Left hindlimb (tissue), 1 donor: ENCODE data around the gene TRIM49D2.
"Not testable (repeated sequence)": the region's sequence is repeated elsewhere in the genome, so short reads cannot be mapped to it uniquely, and the experiment has no call there.

Source experiments
- DNase-seq: peaks from one replicate; pipeline ENCODE4 v3.0.0-alpha.2; 2018

Gene TRIM49D2

GRCh38 chr11:89923764-89924163, at the start of gene TRIM49D2:
TSS of gene TRIM49D2 (plus strand) at chr11:89924064. CDS start at chr11:89926762, 2,698 bp downstream.
- DNase-seq = not testable (repeated sequence)

- DNase-seq = not testable (repeated sequence)
Measured at GRCh38 chr11:89877511-89877910, 46.4 kb upstream of the TRIM49D2 start.

GRCh38 chr11:89893245-89893644, 30.6 kb upstream of the TRIM49D2 start:
- not testable (repeated sequence) for DNase-seq

- DNase-seq = not testable (repeated sequence)
Measured at GRCh38 chr11:89900809-89901208, 23.1 kb upstream of the TRIM49D2 start.

- no peak for DNase-seq
Measured at GRCh38 chr11:89922195-89922660, 1.6 kb upstream of the TRIM49D2 start, which contains the start of gene TRIM49D1. TSS of gene TRIM49D1 (minus strand) at chr11:89922245. CDS start at chr11:89917710, 4,535 bp downstream.

- not testable (repeated sequence) for DNase-seq
Measured at GRCh38 chr11:89960833-89961232, 37.0 kb downstream of the TRIM49D2 start.

GRCh38 chr11:89965737-89966136, 41.9 kb downstream of the TRIM49D2 start, which contains the start of gene TRIM64:
TSS of gene TRIM64 (plus strand) at chr11:89966037. CDS start at chr11:89968504, 2,467 bp downstream.
- not testable (repeated sequence) for DNase-seq
